K562 (cell line): Measurements from ENCODE around the gene FAM234A.

Experiments
- CCNT2 ChIP-seq: IDR thresholded peaks from 2 replicates; pipeline ENCODE4 v1.6.1; 2011; ENCODE audit warnings: borderline replicate concordance, low read depth, mild to moderate bottlenecking, moderate library complexity, mixed read lengths, low read length; ENCODE audit not compliant: insufficient read length; ENCODE audit errors: extremely low read depth
- HDAC1 ChIP-seq, 2 experiments: fragments of 450-650 bp; IDR thresholded peaks; 2 replicates each; pipeline ENCODE4 v1.6.1; 2016 to 2017; ENCODE audit warnings: inconsistent platforms in 1 of 2, mild to moderate bottlenecking in 1 of 2, moderate library complexity in 1 of 2
- HMG20B ChIP-seq: fragments of 250-450 bp; sonication (Bioruptor Pico); IDR thresholded peaks from 2 replicates; pipeline ENCODE4 v1.5.0; 2021; ENCODE audit warnings: mild to moderate bottlenecking
- JUND ChIP-seq, 2 experiments: IDR thresholded peaks; 2 replicates in 1 of 2; 3 replicates in 1 of 2; pipeline ENCODE4 v1.6.1; 2011; ENCODE audit warnings: borderline replicate concordance in 2 of 2, low read depth in 2 of 2, low read length in 2 of 2, improper control_type of control experiment in 1 of 2, missing biosample characterization in 1 of 2, missing genetic modification characterization in 1 of 2, missing genetic modification reagents in 1 of 2
- MAZ ChIP-seq, 2 experiments: fragments of 450-650 bp in 1 of 2; sonication (generic) in 1 of 2; formaldehyde crosslinking; IDR thresholded peaks in 1 of 2; conservative IDR thresholded peaks in 1 of 2; 2 replicates each; pipeline versions ENCODE4 v1.4.0 to v1.5.0; 2020; ENCODE audit warnings: mild to moderate bottlenecking in 1 of 2, missing genetic modification reagents in 1 of 2
- TEAD1 ChIP-seq, 2 experiments: fragments of 450-650 bp in 1 of 2; sonication (generic) in 1 of 2; formaldehyde crosslinking; IDR thresholded peaks; 2 replicates each; pipeline versions ENCODE4 v1.4.0 to v1.8.0; 2020 to 2022; ENCODE audit warnings: mild to moderate bottlenecking in 2 of 2, missing genetic modification reagents in 1 of 2
- TEAD4 ChIP-seq, 2 experiments: sonication (generic) in 1 of 2; formaldehyde crosslinking in 1 of 2; IDR thresholded peaks; 2 replicates each; pipeline versions ENCODE4 v1.6.1 to v1.8.0; 2012 to 2022; ENCODE audit warnings: borderline replicate concordance in 1 of 2, inconsistent platforms in 1 of 2, low read length in 1 of 2, mild to moderate bottlenecking in 1 of 2, missing genetic modification reagents in 1 of 2
- TF ChIP-seq, protein P1 (sequence below): sonication (generic); formaldehyde crosslinking; IDR thresholded peaks from 2 replicates; pipeline ENCODE4 v1.8.0; 2022; ENCODE audit warnings: mild to moderate bottlenecking, missing genetic modification reagents
- TF ChIP-seq, protein P2 (sequence below), 2 experiments: IDR thresholded peaks in 1 of 2; conservative IDR thresholded peaks in 1 of 2; 2 replicates each; pipeline ENCODE4 v1.6.1; 2016; ENCODE audit warnings: low read depth in 2 of 2, mild to moderate bottlenecking in 1 of 2, missing compliant biosample characterization in 1 of 2, missing genetic modification characterization in 1 of 2, moderate library complexity in 1 of 2

DNA sequence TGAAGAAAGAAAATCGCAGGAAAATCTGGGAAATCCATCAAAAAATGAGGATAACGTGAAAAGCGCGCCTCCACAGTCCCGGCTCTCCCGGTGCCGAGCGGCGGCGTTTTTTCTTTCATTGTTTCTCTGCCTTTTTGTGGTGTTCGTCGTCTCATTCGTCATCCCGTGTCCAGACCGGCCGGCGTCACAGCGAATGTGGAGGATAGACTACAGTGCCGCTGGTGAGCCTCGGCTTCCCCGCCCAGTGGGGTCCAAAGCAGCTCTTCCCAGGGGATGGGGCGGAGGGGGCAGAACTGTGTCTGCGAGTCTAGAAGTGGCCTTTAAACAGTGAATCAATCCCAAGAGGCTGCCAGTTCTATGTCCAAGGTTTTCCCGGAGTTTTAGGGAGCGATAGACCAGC is 19.8 kb downstream of the FAM234A start:
- no peak for TF ChIP-seq HMG20B (CRISPR knock-in tag)
- TF ChIP-seq TEAD1 (CRISPR knock-in tag; IDR thresholded peaks at IDR 0.05): no peak
- TF ChIP-seq HDAC1 (IDR thresholded peaks at IDR 0.05): no peak
- no peak for TF ChIP-seq CCNT2
- no peak for TF ChIP-seq JUND (IDR thresholded peaks at IDR 0.05; ENCODE audit: borderline replicate concordance, low read depth, low read length)
- no peak for TF ChIP-seq JUND (tag; IDR thresholded peaks at IDR 0.05; ENCODE audit: borderline replicate concordance, low read depth, low read length)
- TF ChIP-seq TEAD4 (IDR thresholded peaks at IDR 0.05; ENCODE audit: low read length): no peak
- no peak for TF ChIP-seq TEAD4 (CRISPR knock-in tag; IDR thresholded peaks at IDR 0.05; ENCODE audit: borderline replicate concordance)
- TF ChIP-seq, protein P1, sequence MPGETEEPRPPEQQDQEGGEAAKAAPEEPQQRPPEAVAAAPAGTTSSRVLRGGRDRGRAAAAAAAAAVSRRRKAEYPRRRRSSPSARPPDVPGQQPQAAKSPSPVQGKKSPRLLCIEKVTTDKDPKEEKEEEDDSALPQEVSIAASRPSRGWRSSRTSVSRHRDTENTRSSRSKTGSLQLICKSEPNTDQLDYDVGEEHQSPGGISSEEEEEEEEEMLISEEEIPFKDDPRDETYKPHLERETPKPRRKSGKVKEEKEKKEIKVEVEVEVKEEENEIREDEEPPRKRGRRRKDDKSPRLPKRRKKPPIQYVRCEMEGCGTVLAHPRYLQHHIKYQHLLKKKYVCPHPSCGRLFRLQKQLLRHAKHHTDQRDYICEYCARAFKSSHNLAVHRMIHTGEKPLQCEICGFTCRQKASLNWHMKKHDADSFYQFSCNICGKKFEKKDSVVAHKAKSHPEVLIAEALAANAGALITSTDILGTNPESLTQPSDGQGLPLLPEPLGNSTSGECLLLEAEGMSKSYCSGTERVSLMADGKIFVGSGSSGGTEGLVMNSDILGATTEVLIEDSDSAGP (CRISPR knock-in tag): no peak
- TF ChIP-seq, protein P2, sequence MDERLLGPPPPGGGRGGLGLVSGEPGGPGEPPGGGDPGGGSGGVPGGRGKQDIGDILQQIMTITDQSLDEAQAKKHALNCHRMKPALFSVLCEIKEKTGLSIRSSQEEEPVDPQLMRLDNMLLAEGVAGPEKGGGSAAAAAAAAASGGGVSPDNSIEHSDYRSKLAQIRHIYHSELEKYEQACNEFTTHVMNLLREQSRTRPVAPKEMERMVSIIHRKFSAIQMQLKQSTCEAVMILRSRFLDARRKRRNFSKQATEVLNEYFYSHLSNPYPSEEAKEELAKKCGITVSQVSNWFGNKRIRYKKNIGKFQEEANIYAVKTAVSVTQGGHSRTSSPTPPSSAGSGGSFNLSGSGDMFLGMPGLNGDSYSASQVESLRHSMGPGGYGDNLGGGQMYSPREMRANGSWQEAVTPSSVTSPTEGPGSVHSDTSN (CRISPR knock-in tag; IDR thresholded peaks at IDR 0.05; ENCODE audit: low read depth): no peak
- TF ChIP-seq, protein P2 (tag; conservative IDR thresholded peaks at IDR 0.05; ENCODE audit: low read depth): no peak
- no peak for TF ChIP-seq MAZ (CRISPR knock-in tag; conservative IDR thresholded peaks at IDR 0.05 in 1 of 2, IDR thresholded peaks at IDR 0.05 in 1 of 2)
